Panc1 (cell line): ENCODE measurements around the gene FUOM. TPM values are rescaled to one million over a fixed set of nuclear protein-coding genes. Genes with fewer than 3 reads are reported as not detected.

Experiments
- ATAC-seq: fragments of 200-7000 bp; cut with Tn5 transposase; 2 replicates; pipeline ENCODE4 v1.9.1; 2020; ENCODE audit warnings: mild to moderate bottlenecking, moderate library complexity
- BruUV-seq: library from RNA; stranded (reverse); fragments of 400-500 nt; replicated peaks from 2 replicates; lab custom pipeline; 2021; lab: Mats Ljungman, UMichigan
- CTCF ChIA-PET: fragments of 300-600 bp; sonication (Branson Sonifier 250); formaldehyde crosslinking; loops from one replicate; lab custom pipeline; 2022; ENCODE audit warnings: antibody characterized with exemption; lab: Charles Lee
- POLR2A ChIA-PET: fragments of 300-600 bp; sonication (Branson Sonifier 250); formaldehyde crosslinking; loops from one replicate; lab custom pipeline; 2022; ENCODE audit warnings: antibody characterized with exemption; lab: Charles Lee
- DNase-seq: peaks from one replicate; pipeline ENCODE4 v3.0.0-alpha.2; 2010; ENCODE audit warnings: low read depth, low spot score
- H3K27ac ChIP-seq: 2 replicates; pipeline ENCODE4 v1.5.1; 2011; ENCODE audit warnings: mild to moderate bottlenecking, low read length, inconsistent platforms
- H3K27me3 ChIP-seq: fragments of 200-500 bp; sonication (Bioruptor generic); 2 replicates; pipeline ENCODE4 v1.6.0; 2014; ENCODE audit warnings: low read length, inconsistent platforms; ENCODE audit not compliant: control insufficient read depth, insufficient read depth
- H3K36me3 ChIP-seq: fragments of 200-500 bp; sonication (Bioruptor generic); 2 replicates; pipeline ENCODE4 v1.5.1; 2014; ENCODE audit warnings: inconsistent platforms, mild to moderate bottlenecking, low read length, moderate library complexity; ENCODE audit not compliant: control insufficient read depth, insufficient read depth
- H3K4me1 ChIP-seq: 2 replicates; pipeline ENCODE4 v1.5.1; 2011; ENCODE audit warnings: inconsistent platforms, mild to moderate bottlenecking, low read length, moderate library complexity; ENCODE audit not compliant: control insufficient read depth, insufficient read depth
- H3K4me3 ChIP-seq, 2 experiments: 2 replicates each; pipeline ENCODE4 v1.5.1; 2011 to 2012; ENCODE audit warnings: low read depth in 2 of 2, low read length in 2 of 2, mild to moderate bottlenecking in 2 of 2, inconsistent platforms in 1 of 2, moderate library complexity in 1 of 2
- H3K9me3 ChIP-seq: fragments of 200-500 bp; sonication (Bioruptor generic); 2 replicates; pipeline ENCODE4 v1.5.1; 2014; ENCODE audit warnings: low read depth, mild to moderate bottlenecking, inconsistent platforms, low read length, moderate library complexity; ENCODE audit not compliant: control insufficient read depth, insufficient read depth
- CTCF ChIP-seq: fragments of 450-650 bp; IDR thresholded peaks from 2 replicates; pipeline ENCODE4 v1.5.1; 2017; ENCODE audit warnings: mild to moderate bottlenecking
- POLR2AphosphoS5 ChIP-seq: IDR thresholded peaks from 2 replicates; pipeline ENCODE4 v1.6.1; 2012; ENCODE audit warnings: mild to moderate bottlenecking, low read depth, low read length, moderate library complexity
- REST ChIP-seq, 2 experiments: IDR thresholded peaks; 2 replicates each; pipeline ENCODE4 v1.6.1; 2011 to 2012; ENCODE audit warnings: low read depth in 2 of 2, control low read depth in 1 of 2, low read length in 1 of 2, mild to moderate bottlenecking in 1 of 2, moderate library complexity in 1 of 2; ENCODE audit not compliant: insufficient read depth in 1 of 2
- SIN3A ChIP-seq: IDR thresholded peaks from 2 replicates; pipeline ENCODE4 v1.6.1; 2012; ENCODE audit warnings: low read depth, mild to moderate bottlenecking, low read length, moderate library complexity, borderline replicate concordance; ENCODE audit not compliant: insufficient read depth
- TCF7L2 ChIP-seq: IDR thresholded peaks from 2 replicates; pipeline ENCODE4 v1.6.1; 2011; ENCODE audit warnings: mild to moderate bottlenecking, low read depth, low read length, inconsistent platforms
- in situ Hi-C: cut with HindIII; loops from 2 replicates; pipeline ENCODE4 v1.10.0; 2016; ENCODE audit warnings: low sequenced_read_pairs, low pct_unique_long_range_greater_than_20kb
- intact Hi-C: fragments of 100-400 bp; cut with micrococcal nuclease; formaldehyde crosslinking; loops from one replicate; pipeline ENCODE4 v1.10.0; 2022; ENCODE audit not compliant: unreplicated experiment
- total RNA-seq: library from RNA; stranded (reverse); gene quantifications from one replicate; pipeline ENCODE4 v1.2.1, GENCODE V29; 2021; ENCODE audit not compliant: unreplicated experiment

FUOM gene
- total RNA-seq, 1 experiment from 2014 or later: 39.6 TPM

- TF ChIP-seq POLR2AphosphoS5 (no peak; the same call in 1 of the 2 replicates), TCF7L2 (peak; percentile 47; the same call in 1 of the 2 replicates), CTCF (peak; percentile 100), SIN3A (no peak), REST (IDR thresholded peaks at IDR 0.05; ENCODE audit: insufficient read depth in 1 of 2, low read depth in 2 of 2, low read length in 1 of 2) (no peak)
- H3K27ac ChIP-seq: no peak overlapping the region
Measured at GRCh38 chr10:133329491-133330202, 28.2 kb downstream of the FUOM start.

DNA sequence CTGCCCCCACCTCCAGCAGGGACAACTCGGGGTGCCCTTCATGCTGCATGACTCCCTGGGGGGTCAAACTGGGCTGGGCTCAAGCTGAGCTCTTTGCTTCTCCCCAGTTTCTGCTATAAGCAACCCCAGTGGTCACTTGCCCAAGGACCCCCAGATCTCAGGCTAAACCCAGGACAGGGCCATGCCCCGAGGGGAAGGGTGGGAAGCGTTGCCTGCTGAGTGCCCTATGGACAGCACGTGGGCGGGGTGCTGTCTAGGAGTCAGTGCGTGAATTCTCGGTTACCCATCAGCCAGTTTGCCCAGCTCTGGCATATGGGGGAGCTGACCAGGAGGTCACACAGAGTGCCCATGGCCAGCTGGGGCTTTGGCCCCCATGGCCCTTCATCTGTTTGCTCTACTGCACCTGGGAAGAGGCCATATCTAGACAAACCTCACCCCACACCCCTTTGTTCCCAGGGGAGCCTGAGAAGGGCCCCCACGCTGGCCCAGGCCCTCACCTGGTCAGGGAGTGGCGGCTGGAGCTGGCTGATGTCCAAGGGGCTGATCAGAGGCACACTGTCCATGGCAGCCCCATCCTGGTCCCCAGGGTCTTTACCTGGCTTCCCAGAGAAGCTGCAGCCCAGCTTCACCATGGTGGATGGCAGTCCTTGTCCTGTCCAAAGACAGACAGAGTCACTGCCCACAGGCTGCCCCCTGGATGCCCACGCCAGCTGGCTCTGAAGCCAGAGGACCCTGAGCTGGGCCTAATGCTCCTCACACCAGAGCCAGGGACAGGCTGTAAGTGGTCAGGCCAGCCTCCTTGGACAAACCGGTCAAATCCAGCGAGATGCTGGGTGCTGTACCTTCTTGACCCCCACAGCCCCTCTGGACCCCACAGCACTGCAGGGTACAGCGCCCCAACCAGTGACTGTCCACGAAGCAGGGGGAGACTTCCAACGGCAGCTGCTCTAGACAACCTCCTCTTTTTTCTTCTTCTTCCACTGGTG is 29.2 kb downstream of the FUOM start:
- TF ChIP-seq TCF7L2: no peak
- no peak for TF ChIP-seq CTCF
- TF ChIP-seq SIN3A: no peak
- Histone ChIP-seq H3K27me3 (peaks cover 8% of the 10 kb centered on the region), H3K4me1 (peaks cover 17% of the 10 kb centered on the region), H3K27ac (no peak overlapping the region), H3K9me3 (no peaks in the 10 kb centered on the region), H3K36me3 (no peaks in the 10 kb centered on the region), H3K4me3 (no peak overlapping the region)
- intact Hi-C loops (no loop called here), in situ Hi-C loops (no loop called here)
- CTCF ChIA-PET: interaction anchor here (0.6 to 1.3 kb wide), 6 partner anchors 15 to 188 kb away, joined by 3 to 7 read pairs (median 4); partner anchors contain the start of gene MTG1
- POLR2A ChIA-PET: no interaction called here
- no TSS peak for BruUV-seq
- ATAC-seq (no peak), DNase-seq (no peak)

More at GRCh38 chr10:133329491-133330202, 28.2 kb downstream of the FUOM start:
- peaks cover 8% of the 10 kb centered on the region for H3K27me3 ChIP-seq
- CTCF ChIA-PET: interaction anchor here (0.6 to 1.3 kb wide), 7 partner anchors 14 to 187 kb away, joined by 3 to 7 read pairs (median 3); partner anchors contain the start of gene MTG1
- H3K36me3 ChIP-seq: no peaks in the 10 kb centered on the region
- POLR2A ChIA-PET: no interaction called here
- in situ Hi-C loops (no loop called here), intact Hi-C loops (no loop called here)
- H3K4me1 ChIP-seq: peaks cover 14% of the 10 kb centered on the region
- ATAC-seq (peak; percentile 87), DNase-seq (no peak)
- H3K4me3 ChIP-seq: peak overlapping the region; percentile 12 to 48; a peak in 2 of 4 replicates
- no TSS peak for BruUV-seq
- H3K9me3 ChIP-seq: no peaks in the 10 kb centered on the region
